K562 (cell line): ENCODE measurements around the gene SP6. TPM values are rescaled to one million over a fixed set of nuclear protein-coding genes. Genes with fewer than 3 reads are reported as not detected.
A peak's percentile ranks its signal among the peaks of the same experiment; 100 is the strongest.

Source experiments
- ATAC-seq: fragments of 200-7000 bp; cut with Tn5 transposase; 3 replicates; pipeline ENCODE4 v1.9.1; 2020; ENCODE audit warnings: moderate library complexity
- BruUV-seq: library from RNA; stranded (reverse); fragments of 400-500 nt; replicated peaks from 2 replicates; lab custom pipeline; 2021; lab: Mats Ljungman, UMichigan
- CTCF ChIA-PET: fragments of 300-600 bp; formaldehyde crosslinking; extraction: SDS; loops from one replicate; lab custom pipeline; 2021; ENCODE audit warnings: low intra/inter-chr PET ratio; lab: Yijun Ruan, JAX
- POLR2A ChIA-PET: fragments of 300-600, 350-650 bp; sonication (Branson Sonifier 250); formaldehyde crosslinking; extraction: SDS; loops from one replicate; lab custom pipeline; 2021; ENCODE audit warnings: antibody characterized with exemption, inconsistent platforms; lab: Yijun Ruan, JAX
- DNase-seq, 4 experiments: peaks; one replicate each; pipeline versions ENCODE4 v3.0.0 to v3.0.0-alpha.2; 2011 to 2018; ENCODE audit warnings: low spot score in 3 of 4, mixed read lengths in 3 of 4; ENCODE audit errors: extremely low read depth in 1 of 4
- FAIRE-seq: peaks from 2 replicates; lab custom pipeline; 2011; peaks lifted over from hg19 to GRCh38; lab: Jason Lieb, UNC
- H2AFZ ChIP-seq: 2 replicates; pipeline ENCODE4 v1.6.0; 2011; ENCODE audit warnings: low read depth, low read length, control low read depth, inconsistent platforms
- H3K27ac ChIP-seq: fragments of 200-600 bp; 3 replicates; pipeline ENCODE4 v1.8.0; 2011; ENCODE audit warnings: low read depth, mild to moderate bottlenecking, control low read depth, inconsistent platforms, low read length, moderate library complexity, mixed read lengths; ENCODE audit errors: extremely low read depth
- H3K27me3 ChIP-seq, 2 experiments: fragments of 300-600 bp in 1 of 2; 2 replicates in 1 of 2; 3 replicates in 1 of 2; pipeline versions ENCODE4 v1.6.0 to v1.8.0; 2011; ENCODE audit warnings: inconsistent platforms in 2 of 2, low read length in 2 of 2, mild to moderate bottlenecking in 1 of 2, mixed read lengths in 1 of 2, moderate library complexity in 1 of 2; ENCODE audit not compliant: control insufficient read depth in 2 of 2, insufficient read depth in 2 of 2
- H3K36me3 ChIP-seq: fragments of 300-600 bp; 3 replicates; pipeline ENCODE4 v1.8.0; 2011; ENCODE audit warnings: mild to moderate bottlenecking, low read length, inconsistent platforms; ENCODE audit not compliant: control insufficient read depth, insufficient read depth
- H3K4me1 ChIP-seq, 2 experiments: fragments of 200-600 bp in 1 of 2; replicated peaks in 1 of 2; 2 replicates in 1 of 2; 3 replicates in 1 of 2; pipeline versions ENCODE4 v1.5.1 to v1.8.0; 2011; ENCODE audit warnings: inconsistent platforms in 2 of 2, low read length in 2 of 2, mild to moderate bottlenecking in 1 of 2, mixed read lengths in 1 of 2, moderate library complexity in 1 of 2; ENCODE audit not compliant: control insufficient read depth in 2 of 2, insufficient read depth in 2 of 2
- H3K4me2 ChIP-seq: 2 replicates; pipeline ENCODE4 v1.6.1; 2011; ENCODE audit warnings: low read length, control low read depth, inconsistent platforms, mixed read lengths; ENCODE audit not compliant: insufficient read depth
- H3K4me3 ChIP-seq: fragments of 200-600 bp; sonication (generic), shearing (Covaris generic); 2 replicates; pipeline ENCODE4 v1.5.1; 2016; ENCODE audit warnings: control low read depth, inconsistent platforms
- H3K79me2 ChIP-seq: fragments of 200-600 bp; 3 replicates; pipeline ENCODE4 v1.8.0; 2011; ENCODE audit warnings: low read length, inconsistent platforms; ENCODE audit not compliant: control insufficient read depth, insufficient read depth
- H3K9ac ChIP-seq, 2 experiments: 2 replicates each; pipeline versions ENCODE4 v1.6.0 to v1.6.1; 2011; ENCODE audit warnings: low read depth in 2 of 2, low read length in 2 of 2, control low read depth in 1 of 2, inconsistent platforms in 1 of 2, mild to moderate bottlenecking in 1 of 2, mixed read lengths in 1 of 2; ENCODE audit not compliant: insufficient read depth in 1 of 2
- H3K9me1 ChIP-seq: one replicate; pipeline ENCODE4 v1.6.0; 2011; ENCODE audit warnings: inconsistent platforms, mild to moderate bottlenecking, low read length, moderate library complexity; ENCODE audit not compliant: control insufficient read depth, insufficient read depth
- H3K9me3 ChIP-seq: replicated peaks from 2 replicates; pipeline ENCODE4 v1.5.1; 2011; ENCODE audit warnings: low read depth, low read length, inconsistent platforms; ENCODE audit not compliant: control insufficient read depth, insufficient read depth
- H4K20me1 ChIP-seq: replicated peaks from 2 replicates; pipeline ENCODE4 v1.6.1; 2011; ENCODE audit warnings: low read length, inconsistent platforms, mixed read lengths; ENCODE audit not compliant: control insufficient read depth, insufficient read depth
- GABPA ChIP-seq: fragments of 200-800 bp; sonication (Bioruptor generic); conservative IDR thresholded peaks from 2 replicates; pipeline ENCODE4 v1.6.1; 2016; ENCODE audit warnings: low read depth, missing genetic modification characterization, missing compliant biosample characterization
- LEF1 ChIP-seq: fragments of 450-650 bp; IDR thresholded peaks from 2 replicates; pipeline ENCODE4 v1.6.1; 2016; ENCODE audit warnings: mild to moderate bottlenecking
- NFIC ChIP-seq: fragments of 450-650 bp; IDR thresholded peaks from 2 replicates; pipeline ENCODE4 v1.6.1; 2017; ENCODE audit warnings: mild to moderate bottlenecking, inconsistent platforms
- TAF9B ChIP-seq: fragments of 450-650 bp; IDR thresholded peaks from 2 replicates; pipeline ENCODE4 v1.6.1; 2018; ENCODE audit warnings: mild to moderate bottlenecking; ENCODE audit not compliant: partially characterized antibody
- WGBS: fragments of 100-300 bp; shearing (Covaris generic); methylation state at CpG from one replicate; pipeline ENCODE4 v1.1.6; 2016; ENCODE audit warnings: low coverage, mixed read lengths; ENCODE audit not compliant: insufficient coverage; ENCODE audit errors: missing lambda C conversion rate; 5-methylcytosine and 5-hydroxymethylcytosine counted together
- in situ Hi-C: fragments of 300-500 bp; cut with MboI; formaldehyde crosslinking; loops from 4 replicates; pipeline ENCODE4 v1.15.0; 2018; ENCODE audit warnings: inconsistent platforms, mixed read lengths
- intact Hi-C: fragments of 100-400 bp; cut with micrococcal nuclease; formaldehyde crosslinking; loops from 2 replicates; pipeline ENCODE4 v1.14.2; 2022
- polyA plus RNA-seq, 8 experiments: library from polyadenylated mRNA; depleted of rRNA in 4 of 8; stranded (reverse) in 5 of 8; unstranded in 3 of 8; fragments of >200 nt; fragmentation: Nextera tagmentation in 2 of 8; fragmentation: Illumina TruSeq in 1 of 8; extraction: Ambion mirVana in 2 of 8; extraction: Trizol in 1 of 8; gene quantifications; 2 replicates each; pipeline versions ENCODE4 v1.2.1 to v1.2.3, GENCODE V29; 2011 to 2014; ENCODE audit warnings: inconsistent platforms in 1 of 8, missing spikeins in 1 of 8
- total RNA-seq, 7 experiments: library from RNA; depleted of rRNA in 6 of 7; stranded (reverse); fragments of >200 nt in 6 of 7; fragmentation: Illumina TruSeq in 2 of 7; extraction: Trizol in 2 of 7; gene quantifications; 2 replicates each; pipeline versions ENCODE4 v1.2.1 to v1.2.3, GENCODE V29; 2011 to 2021; ENCODE audit warnings: low replicate concordance in 1 of 7
- TF ChIP-seq, protein P1 (sequence below): sonication (generic); formaldehyde crosslinking; IDR thresholded peaks from 2 replicates; pipeline ENCODE4 v1.8.0; 2022; ENCODE audit warnings: mild to moderate bottlenecking, low read depth, missing genetic modification reagents
- TF ChIP-seq, protein P2 (sequence below): fragments of 200-800 bp; sonication (Bioruptor generic); IDR thresholded peaks from 2 replicates; pipeline ENCODE4 v1.6.1; 2016; ENCODE audit warnings: missing genetic modification characterization, missing compliant biosample characterization
- TF ChIP-seq, protein P3 (sequence below): fragments of 250-450 bp; sonication (Bioruptor Pico); IDR thresholded peaks from 2 replicates; pipeline ENCODE4 v1.5.0; 2021; ENCODE audit warnings: mild to moderate bottlenecking, moderate library complexity
- TF ChIP-seq, protein P4 (sequence below): sonication (generic); formaldehyde crosslinking; IDR thresholded peaks from 2 replicates; pipeline ENCODE4 v1.8.0; 2022; ENCODE audit warnings: missing genetic modification reagents, mild to moderate bottlenecking, moderate library complexity, borderline replicate concordance
- TF ChIP-seq, protein P5 (sequence below): fragments of 450-650 bp; formaldehyde crosslinking; IDR thresholded peaks from 2 replicates; pipeline ENCODE4 v1.4.0; 2020; ENCODE audit warnings: mild to moderate bottlenecking, moderate library complexity

SP6 gene
- total and polyA plus RNA-seq, 9 of the 15 experiments (the other 6 are each of a cell fraction or from before 2014, with no cell fraction given) = 0.11 to 7.9 (median 2.2) TPM

DNA sequence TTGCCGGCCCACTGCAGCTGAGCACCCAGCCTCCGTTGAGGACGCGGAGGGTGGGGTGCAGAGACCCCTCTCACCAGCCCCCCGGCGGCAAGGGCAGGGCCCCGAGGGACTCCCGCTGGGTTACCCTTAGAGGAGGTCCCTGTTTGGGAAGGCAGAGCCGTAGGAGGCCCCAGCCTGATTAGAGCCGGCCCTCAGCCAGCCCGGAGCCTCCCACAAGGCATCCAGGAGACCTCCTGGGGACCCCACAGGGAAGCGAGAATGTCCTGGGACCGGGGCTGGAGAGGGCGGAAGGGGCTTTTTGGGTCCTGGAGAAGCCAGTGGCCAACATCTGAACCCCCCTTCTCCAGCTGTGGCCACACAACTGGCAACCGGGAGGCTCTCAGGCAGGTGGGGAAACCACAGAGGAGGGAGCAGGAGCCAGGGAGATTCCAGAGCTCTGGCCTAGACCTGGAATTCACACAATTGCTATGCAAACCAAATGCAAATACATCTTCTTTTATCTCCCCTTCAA is 21.7 kb upstream of the SP6 start:
- Histone ChIP-seq H3K4me1 (peaks cover 47 to 55% of the 10 kb centered on the region in 2 experiments), H3K27me3 (no peaks in the 10 kb centered on the region), H3K9me3 (no peaks in the 10 kb centered on the region), H2AFZ (no peak overlapping the region), H3K4me2 (no peak overlapping the region), H3K9ac (peak overlapping the region in 1 of 2 experiments; percentile 74; a peak in 2 of 4 replicates), H3K27ac (no peak overlapping the region), H3K9me1 (no peaks in the 10 kb centered on the region), H4K20me1 (no peaks in the 10 kb centered on the region), H3K4me3 (no peak overlapping the region), H3K36me3 (no peaks in the 10 kb centered on the region), H3K79me2 (no peaks in the 10 kb centered on the region)
- in situ Hi-C loops (no loop called here), intact Hi-C loops (no loop called here)
- no peak for FAIRE-seq
- BruUV-seq = no TSS peak
- ATAC-seq = no peak
- DNase-seq = no peak
- ChIA-PET POLR2A (interaction anchor here (0.5 to 1.6 kb wide), 3 partner anchors 12 to 733 kb away, joined by 3 to 6 read pairs (median 4); no protein-coding TSS in a partner anchor), CTCF (no interaction called here)
- 65% methylated on average over 15 of the region's 15 CpGs for WGBS
- TF ChIP-seq, protein P1, sequence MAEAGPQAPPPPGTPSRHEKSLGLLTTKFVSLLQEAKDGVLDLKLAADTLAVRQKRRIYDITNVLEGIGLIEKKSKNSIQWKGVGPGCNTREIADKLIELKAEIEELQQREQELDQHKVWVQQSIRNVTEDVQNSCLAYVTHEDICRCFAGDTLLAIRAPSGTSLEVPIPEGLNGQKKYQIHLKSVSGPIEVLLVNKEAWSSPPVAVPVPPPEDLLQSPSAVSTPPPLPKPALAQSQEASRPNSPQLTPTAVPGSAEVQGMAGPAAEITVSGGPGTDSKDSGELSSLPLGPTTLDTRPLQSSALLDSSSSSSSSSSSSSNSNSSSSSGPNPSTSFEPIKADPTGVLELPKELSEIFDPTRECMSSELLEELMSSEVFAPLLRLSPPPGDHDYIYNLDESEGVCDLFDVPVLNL (CRISPR knock-in tag) = no peak
- no peak for TF ChIP-seq GABPA (tag)
- TF ChIP-seq, protein P2, sequence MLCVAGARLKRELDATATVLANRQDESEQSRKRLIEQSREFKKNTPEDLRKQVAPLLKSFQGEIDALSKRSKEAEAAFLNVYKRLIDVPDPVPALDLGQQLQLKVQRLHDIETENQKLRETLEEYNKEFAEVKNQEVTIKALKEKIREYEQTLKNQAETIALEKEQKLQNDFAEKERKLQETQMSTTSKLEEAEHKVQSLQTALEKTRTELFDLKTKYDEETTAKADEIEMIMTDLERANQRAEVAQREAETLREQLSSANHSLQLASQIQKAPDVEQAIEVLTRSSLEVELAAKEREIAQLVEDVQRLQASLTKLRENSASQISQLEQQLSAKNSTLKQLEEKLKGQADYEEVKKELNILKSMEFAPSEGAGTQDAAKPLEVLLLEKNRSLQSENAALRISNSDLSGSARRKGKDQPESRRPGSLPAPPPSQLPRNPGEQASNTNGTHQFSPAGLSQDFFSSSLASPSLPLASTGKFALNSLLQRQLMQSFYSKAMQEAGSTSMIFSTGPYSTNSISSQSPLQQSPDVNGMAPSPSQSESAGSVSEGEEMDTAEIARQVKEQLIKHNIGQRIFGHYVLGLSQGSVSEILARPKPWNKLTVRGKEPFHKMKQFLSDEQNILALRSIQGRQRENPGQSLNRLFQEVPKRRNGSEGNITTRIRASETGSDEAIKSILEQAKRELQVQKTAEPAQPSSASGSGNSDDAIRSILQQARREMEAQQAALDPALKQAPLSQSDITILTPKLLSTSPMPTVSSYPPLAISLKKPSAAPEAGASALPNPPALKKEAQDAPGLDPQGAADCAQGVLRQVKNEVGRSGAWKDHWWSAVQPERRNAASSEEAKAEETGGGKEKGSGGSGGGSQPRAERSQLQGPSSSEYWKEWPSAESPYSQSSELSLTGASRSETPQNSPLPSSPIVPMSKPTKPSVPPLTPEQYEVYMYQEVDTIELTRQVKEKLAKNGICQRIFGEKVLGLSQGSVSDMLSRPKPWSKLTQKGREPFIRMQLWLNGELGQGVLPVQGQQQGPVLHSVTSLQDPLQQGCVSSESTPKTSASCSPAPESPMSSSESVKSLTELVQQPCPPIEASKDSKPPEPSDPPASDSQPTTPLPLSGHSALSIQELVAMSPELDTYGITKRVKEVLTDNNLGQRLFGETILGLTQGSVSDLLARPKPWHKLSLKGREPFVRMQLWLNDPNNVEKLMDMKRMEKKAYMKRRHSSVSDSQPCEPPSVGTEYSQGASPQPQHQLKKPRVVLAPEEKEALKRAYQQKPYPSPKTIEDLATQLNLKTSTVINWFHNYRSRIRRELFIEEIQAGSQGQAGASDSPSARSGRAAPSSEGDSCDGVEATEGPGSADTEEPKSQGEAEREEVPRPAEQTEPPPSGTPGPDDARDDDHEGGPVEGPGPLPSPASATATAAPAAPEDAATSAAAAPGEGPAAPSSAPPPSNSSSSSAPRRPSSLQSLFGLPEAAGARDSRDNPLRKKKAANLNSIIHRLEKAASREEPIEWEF = no peak
- TF ChIP-seq LEF1 = no peak
- TF ChIP-seq, protein P3, sequence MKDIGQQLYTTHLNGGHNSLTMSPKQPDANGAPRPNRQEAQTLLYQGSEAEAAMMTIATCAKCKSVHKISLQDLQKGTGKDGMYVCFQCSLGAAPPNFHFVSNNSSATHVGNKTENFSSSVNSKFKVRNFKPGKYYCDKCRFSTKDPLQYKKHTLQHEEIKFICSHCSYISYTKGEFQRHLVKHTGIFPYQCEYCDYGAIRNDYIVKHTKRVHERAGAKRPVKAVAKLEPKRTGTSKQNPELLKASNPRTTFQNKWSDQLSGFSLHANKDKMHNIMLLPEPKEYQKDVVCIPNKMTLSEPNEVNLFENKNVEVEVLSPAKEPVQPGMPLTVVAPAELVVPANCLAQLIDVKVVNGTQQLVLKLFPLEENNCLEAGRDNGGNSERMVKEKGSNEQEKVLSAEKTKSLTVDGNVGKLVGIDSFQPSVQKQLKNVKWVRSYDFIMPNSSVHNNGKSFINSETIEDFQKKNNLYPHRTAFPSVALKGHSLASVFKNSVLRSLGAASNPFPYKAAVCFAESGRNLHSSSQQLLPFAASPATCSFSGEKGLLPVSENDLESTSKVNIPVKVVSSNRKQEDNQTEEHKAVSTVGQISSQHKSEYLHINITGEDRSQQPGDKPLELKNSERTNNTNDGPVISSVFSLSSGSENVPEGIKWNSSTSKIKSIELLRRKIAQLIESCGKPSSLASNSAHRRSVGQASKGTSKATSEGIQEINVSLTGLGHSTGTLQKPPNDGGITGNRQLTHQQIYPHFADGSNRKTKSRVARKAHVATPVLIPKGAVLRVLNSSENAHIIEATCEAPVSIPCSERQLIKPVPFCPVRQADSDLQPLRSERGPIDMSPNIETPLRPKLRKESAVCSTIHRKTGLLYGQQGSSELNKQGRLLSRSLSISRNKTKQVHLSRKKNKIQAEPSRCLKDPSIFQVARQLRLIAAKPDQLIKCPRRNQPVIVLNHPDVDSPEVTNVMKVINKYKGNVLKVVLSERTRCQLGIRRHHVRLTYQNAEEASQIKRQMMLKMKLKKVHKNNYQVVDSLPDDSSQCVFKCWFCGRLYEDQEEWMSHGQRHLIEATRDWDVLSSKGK (CRISPR knock-in tag) = no peak
- TF ChIP-seq, protein P4, sequence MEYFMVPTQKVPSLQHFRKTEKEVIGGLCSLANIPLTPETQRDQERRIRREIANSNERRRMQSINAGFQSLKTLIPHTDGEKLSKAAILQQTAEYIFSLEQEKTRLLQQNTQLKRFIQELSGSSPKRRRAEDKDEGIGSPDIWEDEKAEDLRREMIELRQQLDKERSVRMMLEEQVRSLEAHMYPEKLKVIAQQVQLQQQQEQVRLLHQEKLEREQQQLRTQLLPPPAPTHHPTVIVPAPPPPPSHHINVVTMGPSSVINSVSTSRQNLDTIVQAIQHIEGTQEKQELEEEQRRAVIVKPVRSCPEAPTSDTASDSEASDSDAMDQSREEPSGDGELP (CRISPR knock-in tag) = peak; percentile 27; the same call in 1 of the 2 replicates
- no peak for TF ChIP-seq TAF9B
- TF ChIP-seq NFIC = no peak
- TF ChIP-seq, protein P5, sequence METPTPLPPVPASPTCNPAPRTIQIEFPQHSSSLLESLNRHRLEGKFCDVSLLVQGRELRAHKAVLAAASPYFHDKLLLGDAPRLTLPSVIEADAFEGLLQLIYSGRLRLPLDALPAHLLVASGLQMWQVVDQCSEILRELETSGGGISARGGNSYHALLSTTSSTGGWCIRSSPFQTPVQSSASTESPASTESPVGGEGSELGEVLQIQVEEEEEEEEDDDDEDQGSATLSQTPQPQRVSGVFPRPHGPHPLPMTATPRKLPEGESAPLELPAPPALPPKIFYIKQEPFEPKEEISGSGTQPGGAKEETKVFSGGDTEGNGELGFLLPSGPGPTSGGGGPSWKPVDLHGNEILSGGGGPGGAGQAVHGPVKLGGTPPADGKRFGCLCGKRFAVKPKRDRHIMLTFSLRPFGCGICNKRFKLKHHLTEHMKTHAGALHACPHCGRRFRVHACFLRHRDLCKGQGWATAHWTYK = no peak
